Activated T-helper 9 cell treated with anti-CD3 and anti-CD28 coated beads, Interleukin-2, amount 50 U/mL, for 16 hours (primary cell): ENCODE results near the gene GSTA1.
"Not testable (repeated sequence)": the region's sequence is repeated elsewhere in the genome, so short reads cannot be mapped to it uniquely, and the experiment has no call there.

Experiments
- DNase-seq: peaks from one replicate; pipeline ENCODE4 v3.0.0-alpha.2; 2020; ENCODE audit warnings: low read depth

The GSTA1 gene

DNA sequence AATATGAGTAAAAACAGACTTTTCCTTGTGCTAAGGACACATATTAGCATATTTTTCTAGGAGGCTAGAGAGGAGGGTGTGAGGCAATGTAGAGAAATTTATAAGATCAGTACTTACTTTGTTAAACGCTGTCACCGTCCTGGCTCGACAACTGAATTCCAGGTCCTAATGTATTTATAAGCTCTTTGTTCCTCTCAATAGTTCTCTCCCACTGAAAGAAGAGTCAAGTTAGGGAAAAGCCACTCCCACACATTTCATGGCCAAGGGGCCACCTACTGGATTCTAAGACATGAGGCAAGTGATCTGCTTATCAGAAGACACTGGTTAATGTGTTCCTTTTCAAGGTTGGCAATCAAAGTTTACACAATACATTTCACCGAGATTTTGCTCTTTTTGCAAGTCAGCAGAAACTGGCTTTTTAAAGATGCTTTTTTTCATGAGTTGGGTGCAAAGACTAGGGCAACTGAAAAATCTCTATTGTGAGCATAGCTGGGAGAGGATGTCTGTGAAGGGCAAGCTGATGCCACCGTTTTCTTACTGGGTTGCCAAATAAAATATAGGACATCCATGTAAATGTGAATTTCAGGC is at the start of gene GSTA1:
TSS of gene GSTA1 (minus strand) at position 149 of the 588 bp plus-strand sequence. CDS start 4,549 bp downstream, outside the sequence.
- not testable (repeated sequence) for DNase-seq

DNA sequence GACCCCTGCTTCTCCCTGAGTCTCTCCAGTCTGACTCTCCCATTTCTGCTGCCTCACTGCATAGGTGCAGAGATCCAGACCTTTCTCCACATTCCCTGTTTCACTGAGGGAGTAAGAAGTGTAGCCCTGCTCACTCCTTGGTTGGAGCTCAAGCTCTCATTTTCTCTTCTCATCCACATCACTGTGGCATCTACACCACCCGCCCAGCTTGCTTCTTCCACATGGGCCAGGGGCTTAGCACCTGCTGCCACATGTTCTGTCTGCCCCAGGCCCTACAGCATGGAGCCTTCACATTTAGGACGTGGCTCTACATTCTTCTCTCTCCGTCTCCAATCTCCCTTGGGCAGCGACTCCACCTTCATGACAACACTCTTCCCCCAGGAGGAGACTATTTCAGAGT is 45.5 kb upstream of the GSTA1 start:
- DNase-seq: no peak

DNA sequence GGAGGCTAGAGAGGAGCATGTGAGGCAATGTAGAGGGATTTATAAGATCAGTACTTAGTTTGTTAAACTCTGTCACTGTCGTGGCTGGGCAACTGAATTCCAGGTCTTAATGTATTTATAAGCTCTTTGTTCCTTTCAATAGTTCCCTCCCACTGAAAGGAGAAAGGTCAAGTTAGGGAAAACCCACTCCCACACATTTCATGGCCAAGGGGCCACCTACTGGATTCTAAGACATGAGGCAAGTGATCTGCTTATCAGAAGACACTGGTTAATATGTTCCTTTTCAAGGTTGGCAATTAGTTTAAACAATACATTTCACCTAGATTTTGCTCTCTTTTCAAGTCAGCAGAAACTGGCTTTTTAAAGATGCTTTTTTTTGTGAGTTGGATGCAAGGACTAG is 42.4 kb upstream of the GSTA1 start:
- DNase-seq: no peak

DNA sequence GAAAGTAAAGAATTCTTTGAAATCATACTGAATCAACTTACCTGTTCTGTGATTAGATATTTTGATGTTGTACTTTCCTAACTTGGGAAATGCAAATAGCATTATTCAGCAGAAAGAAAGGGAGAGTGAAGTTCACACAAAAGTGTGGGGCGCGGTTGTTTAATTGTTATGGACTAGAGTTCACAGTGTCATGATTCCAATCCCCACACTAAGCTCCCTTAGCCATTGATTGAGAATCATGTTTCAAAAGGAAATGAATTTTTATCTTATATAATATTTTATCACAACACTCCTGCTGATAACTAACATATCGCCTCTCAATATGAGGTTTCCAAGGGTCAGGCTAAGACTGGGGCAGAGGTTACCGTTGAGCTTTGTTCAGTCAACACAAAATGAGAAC is 40.0 kb upstream of the GSTA1 start:
- no peak for DNase-seq

DNA sequence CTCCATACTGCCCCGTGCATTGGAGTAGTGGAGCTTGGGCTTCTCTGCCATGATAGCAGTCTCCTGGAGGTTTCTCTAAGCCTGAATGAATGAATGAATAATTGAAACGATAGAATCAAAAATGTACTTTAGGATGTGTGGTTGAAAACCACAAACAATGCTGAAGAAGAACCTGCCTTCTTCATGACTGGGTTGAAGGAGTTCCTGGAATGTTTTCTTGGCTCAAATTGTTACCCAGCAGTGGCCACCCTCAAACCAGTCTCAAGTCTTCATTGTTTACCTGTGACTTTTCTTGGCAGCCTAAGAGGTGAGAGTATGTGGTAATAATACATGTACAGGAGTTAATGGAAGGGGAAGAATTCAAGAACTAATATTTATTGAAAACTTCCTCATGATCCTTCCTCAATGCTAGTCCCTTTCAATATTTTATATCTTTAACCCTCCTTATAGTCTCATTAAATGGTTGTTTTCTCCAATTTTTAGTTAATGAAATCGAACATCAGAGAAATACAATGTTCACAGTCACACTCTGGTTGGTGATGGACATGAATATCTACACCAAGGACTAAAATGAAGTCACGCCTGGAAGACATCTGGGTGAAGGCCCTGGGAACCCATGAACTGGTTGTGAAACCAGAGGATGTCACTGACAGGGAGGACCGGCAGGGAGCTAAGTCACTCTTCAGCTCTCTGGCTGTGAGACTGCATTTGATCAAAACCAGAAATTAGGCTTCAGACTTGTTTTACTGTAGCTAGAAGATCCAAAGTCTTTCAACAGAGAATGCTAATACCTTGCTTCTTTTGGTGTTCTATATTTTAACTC is 37.4 kb upstream of the GSTA1 start, which contains the start of gene GSTA5:
TSS of gene GSTA5 (minus strand) at position 51 of the 823 bp plus-strand sequence.
- no peak for DNase-seq

DNA sequence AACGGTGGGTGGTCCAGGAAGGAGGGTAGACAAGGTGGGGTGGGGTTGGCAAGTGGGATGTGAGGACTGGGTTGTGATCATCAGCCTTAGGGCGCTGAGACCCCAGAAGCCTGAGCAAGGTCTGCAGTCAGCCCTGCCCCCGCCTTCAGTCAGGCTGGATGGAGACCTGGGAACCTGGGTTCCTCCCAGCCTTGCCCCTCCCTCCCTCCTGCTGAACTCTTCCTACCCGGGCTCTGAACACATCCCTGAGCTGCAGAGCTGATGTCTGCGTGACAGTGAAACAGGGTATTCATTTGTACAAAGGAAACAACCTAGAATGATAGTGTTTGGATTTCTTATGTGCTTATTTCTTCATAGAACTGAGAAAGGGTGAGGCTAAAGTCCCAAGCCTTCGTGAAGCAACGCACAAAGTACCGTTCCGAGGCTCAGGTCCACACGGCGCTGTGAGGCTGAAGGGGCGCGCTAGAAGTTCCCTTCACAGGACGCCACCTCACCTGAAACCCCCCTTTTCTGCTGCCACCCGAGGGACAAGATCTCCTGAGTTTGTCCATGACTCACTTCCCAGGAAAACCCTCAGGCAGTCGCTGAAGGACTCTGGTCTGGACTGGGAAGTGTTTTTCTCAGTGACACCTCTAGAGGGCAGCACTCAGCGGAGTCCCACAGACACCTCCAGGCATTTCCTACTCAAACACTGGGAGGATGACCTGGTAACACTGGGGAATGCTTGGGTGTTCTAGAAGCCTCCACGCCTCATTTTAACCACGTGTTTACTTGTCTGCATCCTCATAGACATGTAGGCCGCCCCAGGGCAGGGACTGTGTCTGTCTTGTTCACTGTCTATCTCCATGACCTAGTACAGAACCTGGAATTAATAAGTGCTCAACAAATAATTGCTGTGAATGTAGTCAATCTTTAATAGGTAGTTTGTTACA is 35.8 kb upstream of the GSTA1 start:
- peak; percentile 21 for DNase-seq

DNA sequence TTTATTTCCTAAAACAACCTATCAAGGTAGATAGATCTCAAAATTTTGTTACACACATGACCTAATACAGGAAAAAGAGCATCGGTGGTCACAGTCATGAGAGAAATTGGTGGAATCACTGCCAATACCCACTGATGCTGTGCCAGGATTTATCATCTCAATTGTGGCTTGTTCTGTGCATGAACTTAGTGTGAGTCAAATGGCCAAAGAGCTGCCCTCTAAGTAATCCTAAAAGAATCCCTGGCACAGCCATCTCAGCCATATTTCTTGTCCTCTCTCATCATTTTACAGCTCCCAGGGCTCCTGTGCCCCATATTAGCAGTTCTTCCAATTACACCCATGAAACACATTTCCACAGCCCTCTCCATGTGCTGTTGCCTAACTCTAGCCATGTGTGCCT is 30.9 kb upstream of the GSTA1 start:
- DNase-seq: no peak

DNA sequence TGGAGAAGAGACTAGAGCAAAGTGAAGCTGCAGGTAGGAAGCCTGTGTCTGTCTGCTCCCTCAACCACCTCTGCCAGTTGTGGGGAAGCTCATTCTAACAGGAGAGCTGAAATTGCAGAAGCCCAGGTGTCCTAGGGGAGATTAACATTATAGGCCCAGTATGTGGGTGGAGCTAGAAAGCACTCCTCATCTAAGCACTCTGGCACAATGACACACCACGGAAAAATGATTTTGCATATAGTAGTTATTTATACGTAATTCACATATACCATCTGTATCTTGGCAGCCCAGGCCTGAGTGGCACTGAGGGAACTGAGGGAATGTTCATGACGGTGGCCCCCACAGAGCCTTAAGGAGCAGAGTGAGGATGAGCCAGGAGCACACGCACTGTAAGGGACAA is 27.3 kb upstream of the GSTA1 start:
- DNase-seq: not testable (repeated sequence)

DNA sequence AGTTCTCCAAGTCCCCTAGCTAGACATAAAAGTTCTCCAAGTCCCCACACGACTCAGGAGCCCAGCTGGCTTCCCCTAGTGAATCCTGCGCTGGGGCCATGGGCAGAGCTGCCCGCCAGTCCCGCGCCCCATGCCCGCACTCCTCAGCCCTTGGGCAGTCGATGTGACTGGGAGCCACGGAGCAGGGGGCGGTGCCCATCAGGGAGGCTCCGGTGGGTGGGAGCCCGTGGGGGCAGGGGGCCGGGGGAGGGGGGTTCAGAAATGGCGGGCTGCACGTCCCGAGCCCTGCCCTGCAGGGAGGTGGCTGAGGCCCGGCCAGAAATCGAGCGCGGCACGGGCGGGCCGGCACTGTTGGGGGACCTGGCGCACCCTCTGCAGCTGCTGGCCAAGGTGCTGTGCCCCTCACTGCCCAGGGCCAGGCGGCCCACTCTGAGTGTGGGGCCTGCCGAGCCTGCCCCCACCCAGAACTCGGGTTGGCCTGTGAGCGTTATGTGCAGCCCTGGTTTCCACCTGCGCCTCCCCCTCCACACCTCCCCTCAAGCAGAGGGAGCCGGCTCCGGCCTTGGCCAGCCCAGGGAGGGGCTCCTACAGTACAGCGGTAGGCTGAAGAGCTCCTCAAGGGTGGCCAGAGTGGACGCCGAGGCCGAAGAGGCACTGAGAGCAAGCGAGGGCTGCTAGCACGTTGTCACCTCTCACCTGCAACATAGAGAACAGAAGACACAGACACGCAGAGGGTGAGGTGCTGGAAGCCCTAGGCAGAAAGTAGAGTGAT is 25.6 kb upstream of the GSTA1 start:
- no peak for DNase-seq

DNA sequence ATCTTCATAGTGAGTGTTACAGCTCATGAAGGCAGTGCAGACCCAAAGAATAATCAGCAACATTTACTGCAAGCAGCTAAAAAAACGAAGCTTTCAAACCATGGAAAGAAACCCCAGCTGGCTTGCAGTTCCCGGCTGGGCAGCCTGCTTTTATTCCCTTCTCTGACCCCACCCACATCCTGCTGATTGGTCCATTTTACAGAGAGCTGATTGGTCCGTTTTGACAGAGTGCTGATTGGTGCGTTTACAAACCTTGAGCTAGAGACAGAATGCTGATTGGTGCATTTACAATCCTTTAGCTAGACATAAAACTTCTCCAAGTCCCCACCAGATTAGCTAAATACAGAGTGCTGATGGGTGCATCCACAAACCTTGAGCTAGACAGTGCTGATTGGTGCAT is 25.0 kb upstream of the GSTA1 start:
- not testable (repeated sequence) for DNase-seq

DNA sequence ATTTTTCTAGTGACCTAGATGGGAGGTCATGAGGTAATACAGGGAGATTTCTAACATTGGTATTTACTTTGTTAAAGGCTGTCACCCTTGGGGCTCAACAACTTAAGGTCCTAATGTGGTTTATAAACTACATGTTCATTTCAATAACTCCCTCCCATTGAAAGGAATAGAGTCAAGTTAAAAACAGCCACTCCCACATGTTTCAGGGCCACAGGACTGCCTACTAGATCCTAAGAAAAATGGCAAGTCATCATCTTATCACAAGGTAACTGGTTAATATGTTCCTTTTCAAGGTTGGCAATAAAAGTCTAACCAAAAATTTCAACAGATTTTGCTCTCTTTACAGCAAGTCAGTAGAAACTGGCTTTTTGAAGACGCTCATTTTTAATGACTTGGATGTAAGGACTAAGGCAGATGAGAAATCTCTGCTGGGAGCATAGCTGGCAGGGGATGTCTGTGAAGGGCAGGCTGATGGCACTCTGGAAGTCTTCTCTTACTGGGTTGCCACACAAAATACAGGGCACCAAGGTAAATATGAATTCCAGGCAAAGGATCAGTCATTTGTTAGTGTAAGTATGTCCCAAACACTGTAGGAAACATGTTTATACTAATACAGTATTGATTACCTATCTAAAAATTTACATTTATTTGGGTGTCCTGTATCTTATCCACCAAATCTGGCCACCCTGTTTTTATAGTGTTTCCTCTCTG is 23.6 kb upstream of the GSTA1 start:
- DNase-seq: not testable (repeated sequence)

DNA sequence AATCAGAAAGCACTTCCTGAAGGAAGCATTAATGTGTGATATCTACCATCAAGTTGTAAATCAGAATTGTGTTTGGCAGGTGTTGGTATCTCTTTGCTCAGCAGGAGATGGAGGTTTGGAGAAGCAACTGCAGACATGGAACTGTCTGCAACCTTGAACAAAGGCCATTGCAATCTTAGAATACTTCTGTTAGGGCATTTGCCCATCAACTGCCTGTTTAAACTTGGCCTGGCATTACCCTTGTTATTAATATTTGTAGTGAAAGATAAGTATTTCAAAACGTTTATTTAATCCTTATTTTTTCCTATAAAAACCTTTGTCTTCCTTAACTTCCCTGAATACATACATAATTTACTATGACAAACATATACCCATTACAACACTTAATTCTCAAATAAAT is 22.9 kb upstream of the GSTA1 start:
- DNase-seq: no peak

DNA sequence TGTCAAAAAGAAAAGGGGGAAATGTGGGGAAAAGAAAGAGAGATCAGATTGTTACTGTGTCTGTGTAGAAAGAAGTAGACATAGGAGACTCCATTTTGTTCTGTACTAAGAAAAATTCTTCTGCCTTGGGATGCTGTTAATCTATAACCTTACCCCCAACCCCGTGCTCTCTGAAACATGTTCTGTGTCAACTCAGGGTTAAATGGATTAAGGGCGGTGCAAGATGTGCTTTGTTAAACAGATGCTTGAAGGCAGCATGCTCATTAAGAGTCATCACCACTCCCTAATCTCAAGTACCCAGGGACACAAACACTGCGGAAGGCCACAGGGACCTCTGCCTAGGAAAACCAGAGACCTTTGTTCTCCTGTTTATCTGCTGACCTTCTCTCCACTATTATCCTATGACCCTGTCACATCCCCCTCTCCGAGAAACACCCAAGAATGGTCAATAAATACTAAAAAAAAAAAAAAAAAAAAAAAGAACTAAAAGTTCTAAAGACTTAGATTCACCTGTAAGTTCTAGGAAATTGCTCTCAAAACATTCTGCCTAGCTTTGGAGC is 22.4 kb upstream of the GSTA1 start:
- DNase-seq: not testable (repeated sequence)

DNA sequence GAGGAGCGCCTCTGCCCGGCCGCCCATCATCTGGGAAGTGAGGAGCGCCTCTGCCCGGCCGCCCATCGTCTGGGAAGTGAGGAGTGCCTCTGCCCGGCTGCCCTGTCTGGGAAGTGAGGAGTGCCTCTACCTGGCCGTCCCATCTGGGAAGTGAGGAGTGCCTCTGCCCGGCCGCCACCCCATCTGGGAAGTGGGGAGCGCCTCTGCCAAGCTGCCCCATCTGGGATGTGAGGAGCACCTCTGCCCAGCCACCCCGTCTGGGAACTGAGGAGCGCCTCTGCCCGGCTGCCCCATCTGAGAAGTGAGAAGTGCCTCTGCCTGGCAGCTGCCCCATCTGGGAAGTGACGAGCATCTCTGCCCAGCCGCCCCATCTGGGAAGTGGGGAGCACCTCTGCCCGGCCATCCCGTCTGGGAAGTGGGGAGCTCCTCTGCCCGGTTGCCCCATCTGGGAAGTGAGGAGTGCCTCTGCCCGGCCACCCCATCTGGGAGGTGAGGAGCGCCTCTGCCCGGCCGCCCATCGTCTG is 21.7 kb upstream of the GSTA1 start:
- DNase-seq: not testable (repeated sequence)

DNA sequence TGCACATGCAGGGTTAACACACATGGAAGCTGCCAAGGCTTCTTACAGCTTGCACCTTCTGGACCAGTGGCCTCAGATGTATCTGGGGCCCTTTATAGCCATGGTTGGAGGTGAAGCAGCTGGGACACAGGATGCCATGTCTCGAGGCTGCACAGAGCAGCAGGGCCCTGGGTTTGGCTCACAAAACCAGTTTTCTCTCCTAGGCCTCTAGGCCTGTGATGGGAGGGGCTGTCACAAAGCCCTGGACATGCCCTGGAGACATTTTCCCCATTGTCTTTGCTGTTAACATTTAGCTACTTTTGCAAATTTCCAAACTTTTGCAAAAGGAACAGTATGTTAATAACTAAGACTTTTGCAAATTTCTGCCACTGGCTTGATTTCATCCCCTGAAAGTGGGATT is 18.2 kb upstream of the GSTA1 start:
- no peak for DNase-seq

DNA sequence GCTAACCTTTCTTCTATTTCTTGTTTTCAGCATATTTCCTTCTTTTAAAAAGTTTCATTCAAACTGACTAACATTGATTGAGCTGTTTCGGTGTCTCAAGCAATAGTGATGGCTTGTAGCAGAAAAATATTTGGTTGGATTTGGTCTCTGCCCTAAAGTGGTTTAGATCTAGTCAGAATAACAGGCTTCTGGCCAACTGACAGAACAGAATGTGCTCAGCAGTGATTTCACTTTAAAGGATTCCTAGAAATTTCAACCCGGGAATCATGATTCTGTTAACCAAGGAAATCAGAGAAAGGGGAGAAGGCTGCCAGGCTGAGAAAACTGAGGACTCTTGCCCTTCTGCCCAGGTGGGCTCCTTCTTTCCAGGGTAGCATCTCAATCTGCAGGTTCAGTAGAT is 16.6 kb upstream of the GSTA1 start:
- DNase-seq: no peak

DNA sequence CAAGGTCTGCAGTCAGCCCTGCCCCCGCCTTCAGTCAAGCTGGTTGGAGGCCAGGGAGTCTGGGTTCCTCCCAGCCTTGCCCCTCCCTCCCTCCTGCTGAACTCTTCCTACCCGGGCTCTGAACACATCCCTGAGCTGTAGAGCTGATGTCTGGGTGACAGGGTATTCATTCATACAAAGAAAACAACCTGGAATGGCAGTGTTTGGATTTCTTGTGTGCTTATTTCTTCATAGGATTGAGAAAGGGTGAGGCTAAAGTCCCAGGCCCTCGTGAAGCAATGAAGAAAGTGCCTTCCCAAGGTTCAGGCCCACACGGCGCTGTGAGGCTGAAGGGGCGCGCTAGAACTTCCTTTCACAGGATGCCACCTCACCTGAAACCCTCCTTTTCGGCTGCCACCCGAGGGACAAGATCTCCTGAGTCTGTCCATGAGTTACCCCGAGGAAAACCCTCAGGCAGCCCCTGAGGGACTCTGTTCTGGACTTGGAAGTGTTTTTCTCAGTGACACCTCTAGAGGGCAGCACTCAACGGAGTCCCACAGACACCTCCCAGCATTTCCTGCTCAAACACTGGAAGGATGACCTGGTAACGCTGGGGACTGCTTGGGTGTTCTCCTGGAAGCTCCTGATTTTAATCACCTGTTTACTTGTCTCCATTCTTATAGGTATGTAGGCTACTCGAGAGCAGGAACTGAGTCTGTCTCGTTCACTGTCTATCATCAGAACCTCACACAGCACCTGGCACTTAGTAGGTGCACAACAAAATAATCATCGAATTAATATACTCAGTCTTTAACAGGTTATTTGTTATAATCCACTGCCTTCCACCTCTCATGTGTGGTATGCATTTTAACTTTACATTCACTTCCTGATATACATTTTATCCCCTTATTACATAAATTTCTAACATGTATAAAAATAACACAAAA is 11.8 kb upstream of the GSTA1 start:
- DNase-seq: peak; percentile 3

DNA sequence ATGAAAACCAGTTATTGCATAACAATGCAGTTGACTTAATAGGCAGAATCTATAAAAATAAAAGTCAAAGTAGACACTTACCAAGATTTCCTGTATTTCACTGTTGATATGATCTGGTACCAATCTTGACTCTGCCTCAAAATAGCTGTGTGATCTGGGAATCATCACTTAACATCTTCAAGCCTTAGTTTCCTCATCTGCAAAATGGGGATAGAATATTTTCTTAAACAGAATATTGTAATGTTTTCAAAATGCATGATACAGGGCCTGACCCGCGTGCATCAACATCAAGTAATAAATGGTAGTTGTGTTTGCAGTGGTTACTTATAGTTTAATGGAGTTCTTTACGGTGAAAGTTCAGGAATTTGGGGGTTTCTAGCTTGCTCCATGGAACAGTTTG is 10.9 kb upstream of the GSTA1 start:
- DNase-seq: not testable (repeated sequence)

DNA sequence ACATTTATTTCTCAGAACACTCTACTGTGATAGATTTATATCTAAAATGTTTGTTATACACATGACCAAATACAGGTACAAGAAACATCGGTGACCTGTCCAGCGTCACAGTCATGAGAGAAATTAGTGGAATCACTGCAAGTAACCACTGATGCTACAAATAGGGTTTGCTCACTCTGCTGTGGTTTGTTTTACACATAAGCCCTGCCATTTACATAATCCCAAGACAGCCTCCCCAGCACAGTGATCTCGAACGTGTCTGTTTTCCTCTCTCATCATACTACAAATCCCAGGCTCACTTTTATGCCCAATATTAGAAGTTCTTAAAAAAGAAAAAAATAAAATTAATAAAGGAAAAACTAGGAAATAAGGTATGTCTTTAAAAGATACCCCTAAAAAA is 6.2 kb upstream of the GSTA1 start:
- not testable (repeated sequence) for DNase-seq
